Keratinocyte (primary cell): ENCODE results near the gene NUDT14.

Source experiments
- CTCF ChIP-seq, 3 experiments: IDR thresholded peaks in 1 of 3; conservative IDR thresholded peaks in 1 of 3; optimal IDR thresholded peaks in 1 of 3; 2 replicates in 2 of 3; 3 replicates in 1 of 3; pipeline versions ENCODE3 to v1.5.1; 2011; ENCODE audit warnings: low read length in 3 of 3, mild to moderate bottlenecking in 3 of 3, moderate library complexity in 2 of 3, control low read depth in 1 of 3, inconsistent platforms in 1 of 3; ENCODE audit not compliant: insufficient read depth in 2 of 3; ENCODE audit errors: extremely low read depth in 1 of 3
- EZH2 ChIP-seq: IDR thresholded peaks from one replicate; pipeline ENCODE4 v1.6.1; 2012; ENCODE audit warnings: inconsistent platforms, mild to moderate bottlenecking, low read length, moderate library complexity

- TF ChIP-seq CTCF (optimal IDR thresholded peaks at IDR 0.05 in 1 of 3, IDR thresholded peaks at IDR 0.05 in 1 of 3, conservative IDR thresholded peaks at IDR 0.05 in 1 of 3; ENCODE audit: extremely low read depth in 1 of 3, insufficient read depth in 2 of 3, low read length in 3 of 3) (no peak), EZH2 (no peak)
Observed at GRCh38 chr14:105215602-105216001, 34.5 kb upstream of the NUDT14 start.
